Loucy (cell line): ENCODE data around the gene COG1.

ENCODE experiments used
- H2AFZ ChIP-seq: fragments of 200-600 bp; sonication (generic); 2 replicates; pipeline ENCODE4 v1.6.0; 2016; ENCODE audit warnings: antibody characterized with exemption, mild to moderate bottlenecking, low read length, moderate library complexity
- H3F3A ChIP-seq: fragments of 200-600 bp; 2 replicates; pipeline ENCODE4 v1.6.0; 2016; ENCODE audit warnings: antibody characterized with exemption, low read depth, mild to moderate bottlenecking
- H3K27me3 ChIP-seq: fragments of 200-600 bp; sonication (generic); 2 replicates; pipeline ENCODE4 v1.6.1; 2014; ENCODE audit warnings: low read length, mild to moderate bottlenecking; ENCODE audit not compliant: insufficient read depth, poor library complexity, severe bottlenecking
- H3K36me3 ChIP-seq: fragments of 200-600 bp; sonication (generic); 2 replicates; pipeline ENCODE4 v1.6.1; 2016; ENCODE audit warnings: low read length; ENCODE audit not compliant: insufficient read depth
- H3K4me1 ChIP-seq: fragments of 200-600 bp; sonication (generic); 2 replicates; pipeline ENCODE4 v1.5.1; 2014; ENCODE audit warnings: low read length, mild to moderate bottlenecking; ENCODE audit not compliant: insufficient read depth, poor library complexity, severe bottlenecking
- H3K4me2 ChIP-seq: fragments of 200-600 bp; sonication (generic); 2 replicates; pipeline ENCODE4 v1.6.0; 2014; ENCODE audit warnings: antibody characterized with exemption, low read length, low read depth, mild to moderate bottlenecking; ENCODE audit not compliant: poor library complexity, severe bottlenecking
- H3K4me3 ChIP-seq: fragments of 200-600 bp; sonication (generic); 2 replicates; pipeline ENCODE4 v1.5.1; 2014; ENCODE audit warnings: low read length, mild to moderate bottlenecking, mixed read lengths; ENCODE audit not compliant: poor library complexity, severe bottlenecking
- H3K79me2 ChIP-seq: fragments of 200-600 bp; sonication (generic); 2 replicates; pipeline ENCODE4 v1.6.1; 2014; ENCODE audit warnings: low read length; ENCODE audit not compliant: insufficient read depth
- H3K9ac ChIP-seq: fragments of 200-600 bp; sonication (generic); 2 replicates; pipeline ENCODE4 v1.6.0; 2014; ENCODE audit warnings: mild to moderate bottlenecking, low read depth, low read length, moderate library complexity; ENCODE audit not compliant: poor library complexity, severe bottlenecking
- H3K9me2 ChIP-seq: fragments of 200-600 bp; sonication (generic); replicated peaks from 2 replicates; pipeline ENCODE4 v1.6.1; 2016; ENCODE audit warnings: low read depth, low read length, mixed read lengths
- H3K9me3 ChIP-seq: fragments of 200-600 bp; sonication (generic); 2 replicates; pipeline ENCODE4 v1.6.1; 2014; ENCODE audit warnings: mild to moderate bottlenecking, antibody characterized with exemption, low read length, low read depth; ENCODE audit not compliant: insufficient read depth
- H4K20me1 ChIP-seq: fragments of 200-600 bp; sonication (generic); 2 replicates; pipeline ENCODE4 v1.6.0; 2014; ENCODE audit warnings: antibody characterized with exemption, low read length, mild to moderate bottlenecking; ENCODE audit not compliant: insufficient read depth, poor library complexity, severe bottlenecking
- CTCF ChIP-seq: fragments of 200-600 bp; sonication (generic); conservative IDR thresholded peaks from 2 replicates; pipeline ENCODE4 v1.5.1; 2014; ENCODE audit warnings: mild to moderate bottlenecking, antibody characterized with exemption, low read length
- EZH2phosphoT487 ChIP-seq: fragments of 200-600 bp; IDR thresholded peaks from 2 replicates; pipeline ENCODE4 v1.6.1; 2018; ENCODE audit warnings: antibody characterized with exemption, mild to moderate bottlenecking, moderate library complexity, borderline replicate concordance

The COG1 gene

GRCh38 chr17:73257516-73257915 is 64.7 kb downstream of the COG1 start:
- no peak overlapping the region for H3K4me3 ChIP-seq
- H3F3A ChIP-seq: no peaks in the 10 kb centered on the region
- H3K9me3 ChIP-seq: no peaks in the 10 kb centered on the region
- no peaks in the 10 kb centered on the region for H3K4me1 ChIP-seq
- TF ChIP-seq CTCF (no peak), EZH2phosphoT487 (no peak)
- H2AFZ ChIP-seq: no peak overlapping the region
- no peaks in the 10 kb centered on the region for H3K79me2 ChIP-seq
- no peaks in the 10 kb centered on the region for H3K36me3 ChIP-seq
- no peaks in the 10 kb centered on the region for H3K9me2 ChIP-seq
- H4K20me1 ChIP-seq: no peaks in the 10 kb centered on the region
- no peak overlapping the region for H3K9ac ChIP-seq
- no peak overlapping the region for H3K4me2 ChIP-seq
- no peaks in the 10 kb centered on the region for H3K27me3 ChIP-seq
